Measurements from ENCODE around the gene NAA10.

Gene NAA10

DNA sequence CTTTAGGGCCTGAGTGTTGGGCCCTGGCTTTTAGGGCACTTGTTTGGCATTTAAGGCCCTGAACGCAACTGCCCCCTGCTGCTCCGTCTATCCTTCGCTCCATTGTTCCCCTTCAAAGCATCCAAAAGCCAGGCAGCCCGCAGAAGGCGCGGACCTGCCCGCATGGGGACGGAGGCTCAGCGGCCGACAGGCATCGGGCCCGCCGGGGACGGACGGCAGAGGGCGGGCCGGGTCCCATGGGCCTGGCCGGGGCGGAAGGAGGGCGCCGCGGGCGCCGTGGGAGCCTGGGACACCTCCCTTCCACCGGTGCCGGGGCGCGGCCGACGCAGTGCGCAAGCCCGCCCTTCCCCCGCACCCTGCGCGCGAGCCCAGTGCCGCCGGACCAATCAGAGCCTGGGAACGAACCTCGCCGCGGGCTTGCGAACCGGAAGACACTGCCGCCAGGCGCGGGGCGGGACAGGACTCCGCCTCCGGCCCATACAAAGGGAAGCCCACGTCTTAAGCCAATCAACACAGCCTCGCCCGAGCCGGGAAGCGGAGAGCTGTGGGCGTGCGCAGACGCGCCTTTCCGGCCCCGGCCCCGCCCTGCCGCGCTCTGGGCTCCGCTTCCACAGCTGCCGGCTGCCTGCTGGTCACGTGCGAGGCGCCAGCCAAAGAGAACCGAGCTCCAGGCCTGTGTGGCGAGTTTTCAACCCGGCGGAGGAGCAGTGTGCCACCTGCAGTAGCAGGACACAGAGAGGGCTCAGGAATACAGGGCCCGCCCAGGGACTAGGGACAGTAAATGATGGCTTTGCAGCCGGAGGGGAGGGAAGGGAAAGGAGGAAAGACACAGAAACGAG lies 6.7 kb downstream of the NAA10 start:
- peak; percentile 88 for DNase-seq

DNA sequence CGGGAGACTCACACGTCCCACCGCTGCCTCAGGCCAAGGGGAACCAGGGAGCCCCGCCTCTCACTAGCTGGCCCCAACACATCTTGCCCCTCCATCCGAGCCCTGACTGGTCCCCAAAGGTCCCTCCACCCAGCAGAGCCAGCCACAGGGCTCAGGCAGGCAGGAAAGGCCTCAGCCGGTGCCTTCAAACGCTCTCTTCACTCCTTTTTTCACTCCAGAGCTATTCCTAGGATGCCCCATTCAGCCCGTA lies 7.2 kb downstream of the NAA10 start:
- DNase-seq: no peak

DNA sequence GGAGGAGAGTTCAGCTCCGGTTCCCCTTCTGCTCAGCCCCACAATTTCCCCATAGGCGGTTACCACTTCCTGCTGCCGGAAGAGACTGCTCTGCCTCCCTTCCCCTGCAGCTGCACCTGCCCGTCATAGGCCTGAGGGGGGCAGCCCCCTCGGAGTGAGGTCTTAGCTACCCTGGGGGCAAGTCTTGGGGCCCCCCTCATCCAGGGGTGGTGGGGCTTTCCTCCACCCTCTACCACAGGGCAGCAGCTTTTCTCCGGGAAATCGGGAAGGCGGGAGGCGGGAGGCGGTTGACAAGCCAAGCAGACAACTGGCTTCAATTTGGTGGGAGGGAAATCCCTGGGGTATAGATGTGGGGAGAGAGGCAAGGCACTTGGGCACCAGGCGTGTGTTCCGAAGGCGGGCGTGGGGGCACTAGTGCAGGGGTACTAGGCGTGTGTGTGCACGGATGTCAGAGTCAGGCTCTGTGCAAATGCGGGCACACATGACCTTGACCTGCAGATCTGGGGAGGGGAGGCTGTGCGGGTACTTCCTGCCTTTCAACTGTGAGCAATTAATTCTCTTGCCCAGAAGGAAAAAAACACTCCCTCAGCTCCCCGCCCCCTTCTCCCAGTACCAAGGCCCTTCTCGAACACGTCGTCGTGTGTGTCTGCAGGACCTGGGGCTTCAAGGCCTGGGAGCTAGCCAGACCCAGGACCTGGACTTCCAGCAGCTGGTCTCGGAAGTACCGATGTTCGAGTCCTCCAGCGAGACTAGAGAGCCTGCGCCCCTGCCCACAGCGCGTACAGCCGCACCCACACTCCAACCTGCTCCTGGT lies 7.8 kb downstream of the NAA10 start:
- peak; percentile 62 for DNase-seq

DNA sequence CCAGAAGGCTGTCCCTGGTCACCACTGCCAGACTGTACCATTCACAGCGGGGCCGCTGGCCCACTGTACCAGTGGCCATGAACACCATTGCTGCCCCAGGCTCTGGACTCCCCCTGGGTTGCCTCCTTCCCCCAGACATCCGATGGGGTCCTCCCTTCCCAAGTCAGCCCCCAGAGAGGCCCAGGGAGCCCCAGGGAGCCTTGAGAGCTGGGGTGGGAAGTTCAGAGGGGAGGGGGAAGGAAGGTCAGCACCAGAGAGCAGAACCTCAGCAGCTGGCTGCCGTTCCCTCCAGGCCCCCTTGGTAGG lies 8.3 kb downstream of the NAA10 start:
- DNase-seq: no peak

DNA sequence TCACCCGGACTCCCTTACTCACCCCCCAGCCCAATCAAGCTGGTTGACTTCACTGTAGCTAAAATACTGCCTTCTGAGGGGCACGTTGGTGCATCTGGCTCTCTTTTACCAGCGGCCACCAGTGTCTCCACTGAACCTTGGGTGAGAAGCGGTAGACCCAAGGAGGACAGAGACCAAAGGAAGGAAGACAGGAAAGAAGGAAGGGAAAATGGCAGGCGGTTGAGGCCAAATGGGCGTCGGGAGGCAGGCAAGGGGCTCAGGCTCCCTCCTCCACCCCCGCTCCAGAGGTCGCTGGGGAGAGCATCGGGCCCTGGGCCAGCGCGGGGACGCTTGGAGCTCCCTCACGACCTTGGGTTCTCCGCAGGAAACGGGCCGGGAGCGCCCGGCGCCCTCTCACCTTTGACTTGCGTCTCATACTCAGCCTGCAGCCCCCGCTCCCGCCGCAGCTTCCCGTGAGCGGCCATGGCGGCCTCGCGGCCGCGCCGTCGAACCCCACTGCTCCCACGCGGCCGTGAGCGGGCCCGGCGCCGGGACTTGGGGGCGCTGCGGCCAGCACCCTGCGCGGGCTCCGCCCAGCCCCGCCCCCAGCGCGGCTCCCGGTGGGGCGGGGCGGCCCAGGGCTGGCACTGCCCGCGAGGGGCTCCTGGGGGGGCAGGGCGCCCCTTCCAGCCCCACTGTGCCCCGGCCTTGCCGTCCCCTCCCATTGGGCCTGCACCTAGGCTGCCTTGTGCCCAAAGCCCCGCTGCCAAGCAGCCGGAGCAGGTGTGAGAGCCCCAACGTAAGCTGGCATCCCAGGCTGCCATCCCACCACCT lies 8.9 kb downstream of the NAA10 start, which contains the start of gene ARHGAP4:
ARHGAP4 (minus strand) TSS at position 526 of the 813 bp plus-strand sequence; CDS start at position 464, 62 bp downstream.
- peak; percentile 46 for DNase-seq

DNA sequence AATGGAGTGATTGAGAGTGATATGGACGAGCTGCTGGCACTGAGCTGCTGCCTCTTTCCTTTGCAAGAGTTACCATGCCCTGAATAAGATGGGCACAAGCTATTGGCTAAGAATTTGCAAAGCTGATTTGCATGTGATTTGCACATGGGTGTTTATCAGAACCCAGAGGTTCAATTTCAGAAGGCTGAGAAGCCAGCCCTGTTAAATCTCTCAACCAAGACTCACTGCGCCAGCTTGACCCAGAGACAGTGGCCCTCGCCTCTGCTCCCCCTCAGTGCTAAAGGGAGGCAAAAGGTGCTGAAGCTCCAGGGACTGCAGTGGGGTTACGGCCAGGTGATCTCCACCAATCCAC lies 9.5 kb downstream of the NAA10 start:
- no peak for DNase-seq

DNA sequence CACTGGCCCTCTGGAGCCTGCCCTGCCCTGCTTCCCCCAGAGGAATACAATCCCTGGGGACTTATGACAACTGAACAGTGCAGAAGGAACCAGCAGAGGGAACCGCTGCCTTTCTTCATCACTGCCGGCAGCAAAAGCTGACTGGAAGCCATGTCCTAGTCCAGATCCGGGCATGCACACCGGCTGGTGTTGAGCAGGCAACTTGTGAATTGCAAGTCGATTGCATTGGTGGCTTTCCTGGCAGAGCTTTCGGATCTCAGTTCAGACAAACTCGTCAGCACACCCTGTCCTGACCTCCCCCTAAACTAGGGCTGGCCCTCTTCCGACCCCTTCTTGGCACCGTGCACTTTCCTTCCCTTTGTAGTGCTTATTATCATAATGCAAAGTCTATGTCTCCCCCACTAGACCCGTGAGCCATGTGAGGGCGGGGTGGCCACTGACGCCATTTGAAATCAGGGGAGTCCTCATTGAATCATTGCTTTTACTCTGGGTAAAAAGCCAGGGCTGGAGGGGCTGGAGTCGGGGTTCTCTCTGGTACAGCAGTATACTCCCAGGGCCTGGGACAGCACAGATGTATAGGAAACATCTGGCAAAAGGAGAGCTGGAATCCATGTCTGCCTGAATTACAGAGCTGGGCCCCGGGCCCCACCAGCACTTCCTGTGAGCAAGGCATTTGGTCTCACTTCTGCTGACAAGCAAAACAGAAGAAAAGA lies 10.5 kb downstream of the NAA10 start:
- peak; percentile 33 for DNase-seq

DNA sequence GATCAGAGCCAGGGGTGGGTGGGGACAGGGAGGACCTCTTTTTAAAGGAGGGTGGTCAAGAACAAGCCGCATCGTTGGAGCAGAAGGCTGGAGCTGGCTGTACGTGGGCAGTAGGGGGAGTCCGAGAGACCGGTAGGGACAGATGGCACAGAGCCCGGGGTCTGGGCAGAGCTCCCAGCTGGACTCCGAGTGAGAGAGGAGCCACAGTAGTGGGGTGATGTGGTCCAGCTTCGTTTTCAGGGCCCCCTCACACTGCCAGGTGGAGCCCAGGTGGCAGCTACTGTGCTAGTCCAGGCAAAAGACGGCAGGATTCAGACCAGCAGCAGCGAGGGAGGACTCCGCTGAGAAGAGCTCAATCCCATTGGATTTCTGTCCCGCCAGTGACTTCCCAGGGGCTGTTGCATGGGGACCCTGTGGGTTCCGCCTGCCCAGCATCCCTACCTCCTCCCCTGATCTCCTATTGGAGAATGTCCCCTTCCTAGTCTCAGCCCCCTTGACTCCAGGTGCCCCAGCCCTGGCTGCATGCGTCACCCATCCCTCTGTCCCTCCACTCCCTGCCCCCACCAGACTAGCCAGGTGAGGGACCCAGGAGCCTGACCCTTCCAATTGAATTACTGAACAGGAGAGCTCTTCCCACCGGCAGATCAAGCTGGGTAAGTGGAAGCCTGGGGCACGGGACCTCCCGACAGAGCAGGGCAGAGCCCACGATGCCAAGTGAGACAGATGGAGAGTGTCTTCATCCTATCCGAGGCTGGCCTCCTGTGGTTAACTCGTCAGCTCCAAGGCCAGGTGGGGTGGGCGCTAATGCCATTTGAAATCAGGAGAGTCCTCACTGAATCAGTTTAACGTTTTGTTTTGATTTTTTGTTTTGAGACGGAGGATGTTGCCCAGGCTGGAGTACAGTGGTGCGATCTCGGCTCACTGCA lies 11.6 kb downstream of the NAA10 start:
- no peak for DNase-seq

DNA sequence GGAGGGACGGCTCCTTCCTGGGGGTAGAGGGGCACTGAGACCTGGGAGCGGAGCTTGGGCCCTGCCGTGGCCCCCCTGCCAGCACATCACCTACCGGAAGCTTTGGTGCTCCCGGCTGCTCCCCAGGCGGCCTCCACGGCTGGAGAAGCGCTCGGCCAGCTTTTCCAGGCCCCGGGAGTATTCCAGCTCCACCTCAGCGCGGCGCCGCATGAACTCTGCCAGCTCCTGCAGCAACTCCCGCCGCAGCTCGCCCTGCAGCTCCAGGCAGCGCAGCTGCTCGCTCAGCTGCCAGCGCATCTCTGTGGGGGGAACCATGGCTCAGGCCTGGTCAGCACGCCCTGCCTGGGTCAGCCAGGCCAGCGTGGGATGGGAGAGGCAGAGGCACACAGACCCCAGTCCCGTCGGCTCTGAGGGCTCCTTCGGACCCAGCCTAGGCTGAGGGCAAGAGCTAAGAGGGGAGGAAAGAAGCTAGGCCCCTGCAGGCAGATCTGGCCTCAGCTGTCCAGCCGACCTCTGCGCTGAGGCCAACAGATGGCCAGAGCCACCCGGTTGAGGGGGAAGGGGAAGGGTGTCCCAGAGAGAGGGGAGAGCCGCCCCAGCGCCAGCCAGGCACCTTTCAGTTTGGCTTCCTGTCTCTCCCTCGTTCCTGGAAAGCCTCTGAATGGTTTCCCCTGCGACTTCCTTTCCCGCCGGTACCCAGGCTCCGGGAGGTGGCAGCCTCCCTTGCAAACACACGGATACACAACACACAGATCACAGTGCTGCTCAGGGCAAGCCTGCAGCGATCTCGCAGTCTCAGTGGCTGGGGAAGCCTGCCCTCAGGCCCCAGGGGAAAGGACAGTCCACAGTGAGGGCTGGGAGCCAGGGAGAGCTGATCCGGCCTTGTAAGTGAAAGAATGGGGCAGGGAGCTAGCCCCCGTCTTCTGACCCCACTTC lies 13.1 kb downstream of the NAA10 start:
- DNase-seq: no peak

DNA sequence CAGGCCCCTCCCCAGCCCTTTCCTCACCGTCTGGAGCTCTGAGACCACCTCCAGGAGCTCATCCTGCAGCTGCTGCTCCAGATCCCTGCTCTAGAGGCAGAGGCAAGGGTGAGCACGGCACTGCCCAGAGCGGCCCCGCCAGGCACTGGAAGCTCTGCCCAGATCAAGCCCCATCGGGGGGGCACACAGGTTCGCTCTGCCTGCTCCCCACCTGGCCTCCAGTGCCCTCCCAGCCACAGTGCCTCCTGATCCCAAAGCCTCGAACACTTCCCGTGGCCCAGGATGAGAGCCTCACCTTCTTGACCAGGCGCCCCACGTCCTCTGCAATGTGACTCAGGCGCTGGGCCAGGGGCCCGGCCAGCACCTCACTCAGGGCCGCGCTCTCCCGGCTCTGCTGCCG lies 13.8 kb downstream of the NAA10 start:
- no peak for DNase-seq

DNA sequence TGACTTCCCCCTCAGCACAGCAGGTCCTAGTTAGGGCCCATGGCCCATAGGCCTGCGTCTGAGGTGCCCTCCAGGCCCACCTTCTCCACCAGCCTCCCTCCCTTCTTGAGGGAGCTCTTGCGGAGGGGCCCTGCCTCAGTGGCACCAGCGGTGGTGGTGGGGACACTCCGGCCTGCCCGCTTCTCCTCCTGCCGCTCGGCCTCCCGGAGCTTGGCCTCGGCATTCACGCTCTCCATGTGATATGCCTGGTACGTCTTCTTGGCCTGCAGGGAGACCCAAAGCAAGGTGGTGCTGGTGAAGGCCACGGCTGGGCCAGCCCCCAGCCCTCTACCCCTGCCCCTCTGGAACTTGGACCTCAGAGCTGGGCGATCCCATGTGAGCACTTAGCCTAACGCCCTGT lies 14.3 kb downstream of the NAA10 start:
- DNase-seq: no peak

DNA sequence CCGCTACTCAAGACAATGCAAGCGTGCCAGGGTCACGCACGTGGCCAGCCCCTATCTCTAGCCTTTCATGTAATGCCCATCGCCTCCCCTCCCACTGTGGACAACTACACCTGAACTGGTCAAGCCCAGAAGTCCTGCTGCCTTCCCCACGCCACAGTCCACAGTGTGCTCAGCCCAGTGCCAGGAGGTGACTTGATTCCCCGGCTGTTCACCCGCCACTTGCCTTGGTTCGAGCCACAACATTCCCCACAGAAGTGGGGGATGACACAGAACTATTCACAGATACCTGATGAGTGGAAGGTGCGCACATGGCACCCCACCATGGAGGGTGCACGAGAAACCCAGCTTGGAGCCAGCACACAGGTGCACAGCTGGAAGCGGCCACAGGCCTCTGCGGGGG lies 15.6 kb downstream of the NAA10 start:
- no peak for DNase-seq

DNA sequence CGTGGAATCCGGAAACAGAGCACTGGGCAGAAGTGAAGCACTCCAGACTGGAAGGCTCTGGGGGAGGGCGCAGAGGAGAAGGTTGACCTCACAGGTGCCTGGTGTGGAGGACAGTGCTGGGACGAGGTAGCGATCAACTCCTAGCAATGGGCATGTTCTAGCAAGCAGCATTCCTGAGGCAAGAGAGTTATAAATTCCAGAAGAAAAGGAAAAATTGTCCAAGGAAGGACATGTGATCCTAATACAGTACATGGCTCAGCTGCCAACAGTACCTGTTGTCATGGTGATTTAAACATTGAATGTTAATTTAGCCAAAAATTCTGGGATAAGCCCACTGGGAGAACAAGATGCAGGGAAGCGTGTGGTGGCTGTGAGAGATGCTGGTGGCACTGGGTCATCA lies 17.0 kb downstream of the NAA10 start:
- DNase-seq: no peak

DNA sequence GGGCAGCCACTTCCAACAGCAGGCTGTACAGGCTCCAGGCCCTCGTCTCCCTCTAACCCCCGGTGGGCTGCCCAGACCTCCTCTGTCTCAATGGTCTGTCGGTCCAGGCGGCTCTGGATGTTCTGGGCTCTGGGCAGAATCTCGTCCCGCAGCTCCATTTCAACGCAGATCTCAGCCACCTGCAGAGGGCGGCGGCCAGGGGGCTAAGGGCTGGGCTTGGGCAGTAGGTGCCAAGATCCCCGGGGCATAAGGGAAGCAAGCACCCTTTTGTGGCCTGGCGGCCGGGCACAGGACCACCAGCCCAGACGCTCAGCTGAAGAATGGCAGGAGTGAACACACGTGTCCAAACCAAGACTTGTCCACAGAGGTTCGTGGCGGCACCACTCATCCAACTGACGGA lies 21.1 kb downstream of the NAA10 start:
- no peak for DNase-seq

DNA sequence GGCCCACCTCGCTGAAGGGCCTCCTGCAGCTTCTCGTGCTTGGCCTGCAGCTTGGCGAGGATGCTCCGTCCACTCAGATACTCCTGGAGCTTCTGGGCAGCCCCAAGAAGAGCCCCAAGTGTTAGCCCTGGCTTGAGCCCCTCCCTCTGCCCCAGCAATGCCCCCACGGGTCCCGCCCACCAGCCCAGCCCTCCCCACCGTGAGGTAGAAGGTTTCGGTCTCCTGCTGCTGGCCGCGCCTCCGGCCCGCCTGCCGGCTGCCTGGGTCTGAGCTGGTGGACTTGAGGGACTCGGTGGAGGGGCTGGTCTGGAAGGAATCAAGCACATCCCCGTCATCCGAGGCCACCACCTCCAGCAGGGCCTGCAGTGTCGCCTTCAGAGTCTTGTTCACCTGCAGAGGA lies 21.6 kb downstream of the NAA10 start:
- no peak for DNase-seq

DNA sequence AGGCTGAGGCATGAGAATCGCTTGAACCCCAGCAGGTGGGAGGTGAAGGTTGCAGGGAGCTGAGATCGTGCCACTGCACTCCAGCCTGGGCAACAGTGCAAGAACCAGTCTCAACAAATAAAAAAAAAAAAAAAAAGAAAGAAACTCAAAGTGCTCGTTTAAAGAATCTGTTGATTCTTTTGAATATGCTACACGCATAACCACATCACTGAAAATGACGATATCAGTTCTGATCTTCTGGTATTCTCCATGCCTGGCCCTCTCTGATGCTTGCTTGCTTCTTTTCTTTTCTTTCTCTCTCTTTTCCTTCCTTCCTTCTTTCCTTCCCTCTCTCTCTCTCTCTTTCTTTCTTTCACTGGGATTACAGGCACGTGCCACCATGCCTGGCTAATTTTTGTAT lies 23.0 kb downstream of the NAA10 start:
- DNase-seq: no peak

DNA sequence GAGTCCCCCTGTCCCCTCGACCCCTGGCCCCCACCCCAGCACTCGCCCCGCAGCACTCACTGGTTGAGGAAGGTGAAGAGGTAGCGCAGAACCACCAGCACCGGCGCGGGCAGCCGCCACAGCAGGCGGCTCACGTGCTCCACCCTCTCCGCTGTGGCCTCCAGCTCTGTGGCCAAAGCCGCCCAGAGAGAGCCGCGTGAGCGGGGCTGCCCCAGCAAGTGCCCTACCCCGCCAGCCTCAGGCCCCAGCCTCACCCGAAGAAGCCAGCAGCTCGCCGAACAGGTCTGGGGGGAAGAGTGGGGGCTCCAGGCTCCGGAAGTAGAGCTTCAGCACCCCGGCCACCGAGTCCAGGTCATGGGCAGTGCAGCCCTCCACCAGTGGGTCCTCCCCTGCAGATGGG lies 24.4 kb downstream of the NAA10 start:
- DNase-seq: no peak

DNA sequence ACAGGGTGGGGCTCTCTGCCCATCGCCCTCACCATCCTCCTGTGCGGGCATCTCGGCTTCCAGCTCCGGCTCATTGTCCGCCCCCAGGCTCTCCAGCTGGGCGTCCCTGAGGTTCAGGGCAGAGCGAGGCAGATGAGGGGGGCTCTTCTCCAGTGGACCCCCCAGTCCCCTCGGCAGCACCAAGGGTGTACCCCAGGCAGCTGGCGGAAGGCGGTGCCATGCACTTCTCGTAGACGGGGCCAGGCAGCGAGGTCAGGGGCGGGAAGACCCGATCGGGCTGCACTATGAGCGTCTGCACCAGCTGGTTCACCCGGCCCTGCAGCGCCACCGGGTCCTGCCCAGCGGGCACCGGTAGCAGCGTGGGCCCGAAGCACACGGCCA lies 24.9 kb downstream of the NAA10 start:
- DNase-seq: no peak

DNA sequence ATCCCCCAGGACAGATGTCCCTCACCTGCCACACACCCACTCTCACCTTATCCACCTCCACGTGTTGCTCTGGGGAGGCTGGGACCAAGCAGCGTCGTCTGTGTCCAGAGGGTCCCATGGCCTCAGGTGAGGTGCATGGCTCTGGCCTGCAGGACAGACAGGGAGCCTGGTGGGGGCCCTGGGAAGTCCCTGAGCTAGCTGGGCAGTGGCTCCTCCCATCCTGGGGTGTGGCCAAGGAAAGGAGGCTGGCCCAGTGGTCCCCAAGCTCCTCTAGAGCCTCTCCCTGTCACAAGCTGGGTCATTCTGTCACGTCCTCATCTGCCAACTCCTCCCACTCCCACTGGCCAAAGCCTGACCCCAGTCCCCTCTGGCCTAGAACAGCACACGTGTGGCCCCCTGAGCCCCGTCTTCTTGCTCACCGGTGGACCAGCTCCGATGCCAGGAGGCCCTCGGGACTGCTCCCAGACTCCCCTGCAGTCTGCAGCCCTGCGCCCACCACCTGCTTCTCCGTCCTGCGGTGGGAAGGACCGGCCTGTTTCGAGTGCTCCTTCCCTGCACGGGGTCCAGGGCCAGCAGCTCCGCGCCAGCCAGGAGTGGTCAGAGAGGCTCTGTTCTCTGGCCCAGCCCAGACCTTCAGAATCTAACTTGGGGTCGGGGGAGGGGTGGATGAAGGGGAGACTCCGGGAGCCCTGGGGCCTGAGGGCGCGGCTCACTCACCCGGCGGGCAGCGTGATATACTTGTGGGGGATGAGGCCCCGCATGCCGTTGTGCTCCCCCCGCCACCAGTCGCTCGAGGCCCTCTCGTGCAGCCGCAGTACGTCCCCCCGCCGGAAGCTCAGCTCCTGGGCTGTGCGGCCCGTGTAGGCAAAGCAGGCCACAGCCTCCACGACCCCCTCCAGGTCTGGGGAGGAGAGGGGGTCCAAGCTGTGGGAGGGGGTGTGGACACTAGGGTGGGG lies 25.5 kb downstream of the NAA10 start:
- no peak for DNase-seq

All from stimulated activated CD4-positive, alpha-beta T cell treated with anti-CD3 and anti-CD28 coated beads, Interleukin-4, amount 100 ng/mL, for 1 hour (primary cell).